GM23338 (cell line): ENCODE results near the gene TBL1XR1. TPM values are rescaled to one million over a fixed set of nuclear protein-coding genes. Genes with fewer than 3 reads are reported as not detected.

ENCODE experiments used
- ATAC-seq: fragments of 200-7000 bp; cut with Tn5 transposase; 3 replicates; pipeline ENCODE4 v1.9.1; 2020
- DNase-seq: peaks from one replicate; pipeline ENCODE4 v3.0.0-alpha.2; 2015; ENCODE audit warnings: low spot score
- H2AFZ ChIP-seq: fragments of 200-600 bp; sonication (generic); 2 replicates; pipeline ENCODE4 v1.8.0; 2016; ENCODE audit warnings: antibody characterized with exemption, mild to moderate bottlenecking, moderate library complexity
- H3F3A ChIP-seq: fragments of 200-600 bp; sonication (generic); replicated peaks from 2 replicates; pipeline ENCODE4 v1.8.0; 2017; ENCODE audit warnings: antibody characterized with exemption, mixed run types, low read depth
- H3K27ac ChIP-seq: fragments of 200-600 bp; sonication (generic); 2 replicates; pipeline ENCODE4 v1.6.1; 2016; ENCODE audit warnings: low read depth
- H3K27me3 ChIP-seq: fragments of 200-600 bp; sonication (generic); 2 replicates; pipeline ENCODE4 v1.8.0; 2016; ENCODE audit warnings: mild to moderate bottlenecking, mixed run types, moderate library complexity; ENCODE audit not compliant: insufficient read depth
- H3K36me3 ChIP-seq: fragments of 200-600 bp; sonication (generic); 2 replicates; pipeline ENCODE4 v1.8.0; 2016; ENCODE audit warnings: mild to moderate bottlenecking; ENCODE audit not compliant: insufficient read depth
- H3K4me1 ChIP-seq: fragments of 200-600 bp; sonication (generic); 2 replicates; pipeline ENCODE4 v1.8.0; 2016; ENCODE audit warnings: mild to moderate bottlenecking, moderate library complexity; ENCODE audit not compliant: insufficient read depth
- H3K4me2 ChIP-seq: fragments of 200-600 bp; sonication (generic); 2 replicates; pipeline ENCODE4 v1.7.1; 2017; ENCODE audit warnings: mixed run types
- H3K4me3 ChIP-seq: fragments of 200-600 bp; sonication (generic); 2 replicates; pipeline ENCODE4 v1.6.1; 2016; ENCODE audit warnings: mixed run types
- H3K79me2 ChIP-seq: fragments of 200-600 bp; sonication (generic); replicated peaks from 2 replicates; pipeline ENCODE4 v1.8.0; 2017; ENCODE audit warnings: mild to moderate bottlenecking; ENCODE audit not compliant: insufficient read depth
- H3K9me2 ChIP-seq: fragments of 200-600 bp; sonication (generic); 2 replicates; pipeline ENCODE4 v1.8.0; 2017; ENCODE audit not compliant: insufficient read depth
- H4K20me1 ChIP-seq: fragments of 200-600 bp; sonication (generic); replicated peaks from 2 replicates; pipeline ENCODE4 v1.8.0; 2017; ENCODE audit warnings: mild to moderate bottlenecking; ENCODE audit not compliant: insufficient read depth
- H3K27ac Mint-ChIP-seq: 2 replicates; pipeline ENCODE4 v1.8.0; 2020; ENCODE audit warnings: inconsistent platforms, mild to moderate bottlenecking, moderate library complexity, mixed read lengths
- H3K27me3 Mint-ChIP-seq: 3 replicates; pipeline ENCODE4 v1.8.0; 2022; ENCODE audit warnings: low read depth, mild to moderate bottlenecking, moderate library complexity, mixed read lengths, inconsistent platforms; ENCODE audit not compliant: insufficient read depth, poor library complexity
- H3K36me3 Mint-ChIP-seq: 3 replicates; pipeline ENCODE4 v1.8.0; 2021; ENCODE audit warnings: low read depth, mild to moderate bottlenecking, inconsistent platforms, moderate library complexity, mixed read lengths
- H3K4me1 Mint-ChIP-seq: 3 replicates; pipeline ENCODE4 v1.8.0; 2020; ENCODE audit warnings: mild to moderate bottlenecking, inconsistent platforms, mixed read lengths
- H3K4me3 Mint-ChIP-seq: 3 replicates; pipeline ENCODE4 v1.8.0; 2021; ENCODE audit warnings: moderate library complexity, mild to moderate bottlenecking, inconsistent platforms, mixed read lengths
- H3K9me3 Mint-ChIP-seq: 3 replicates; pipeline ENCODE4 v1.8.0; 2020; ENCODE audit warnings: moderate library complexity, mild to moderate bottlenecking, inconsistent platforms, mixed read lengths
- JUNB ChIP-seq: IDR thresholded peaks from one replicate; pipeline ENCODE4 v1.6.1; 2016; ENCODE audit warnings: antibody characterized with exemption; ENCODE audit not compliant: unreplicated experiment
- polyA plus RNA-seq: library from polyadenylated mRNA; unstranded; fragments of >200 nt; fragmentation: Nextera tagmentation; extraction: Ambion mirVana; gene quantifications from 2 replicates; pipeline ENCODE4 v1.2.1, GENCODE V29; 2016
- total RNA-seq: library from RNA; depleted of rRNA; stranded (reverse); fragments of >200 nt; shearing (Covaris generic); gene quantifications from 2 replicates; pipeline ENCODE4 v1.2.3, GENCODE V29; 2014
- TF ChIP-seq, protein P1 (sequence below): IDR thresholded peaks from one replicate; pipeline ENCODE4 v1.6.1; 2018; ENCODE audit warnings: antibody characterized with exemption; ENCODE audit not compliant: unreplicated experiment
- TF ChIP-seq, protein P2 (sequence below): fragments of 250-450 bp; sonication (Bioruptor Pico); IDR thresholded peaks from 2 replicates; pipeline ENCODE4 v1.5.0; 2020; ENCODE audit warnings: mild to moderate bottlenecking, moderate library complexity

The TBL1XR1 gene
- total and polyA plus RNA-seq, 2 experiments from 2014 or later, result 49.6 to 122 TPM

DNA sequence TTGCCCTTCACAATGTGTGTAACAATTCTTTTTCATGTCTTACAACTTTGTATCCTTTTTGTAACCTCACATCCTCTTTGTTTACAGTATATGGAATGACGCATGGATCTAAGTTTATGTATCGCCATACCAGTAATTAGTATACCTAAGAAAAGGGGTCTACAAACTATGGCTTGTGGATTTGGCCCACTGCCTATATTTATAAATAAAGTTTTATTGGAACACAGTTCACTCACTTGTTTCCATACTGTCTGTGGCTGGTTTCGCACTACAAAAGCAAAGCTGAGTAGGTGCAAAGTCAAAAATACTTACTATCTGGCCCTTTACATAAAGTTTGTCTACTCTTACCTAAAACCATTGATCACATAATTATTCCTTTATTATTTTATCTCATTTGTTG, 226.5 kb downstream of the TBL1XR1 start:
- no peaks in the 10 kb centered on the region for H3K36me3 ChIP-seq
- H4K20me1 ChIP-seq, result no peaks in the 10 kb centered on the region
- no peaks in the 10 kb centered on the region for H3F3A ChIP-seq
- H3K4me3 Mint-ChIP-seq, result no peak overlapping the region
- no peaks in the 10 kb centered on the region for H3K27me3 ChIP-seq
- H3K27ac ChIP-seq, result no peak overlapping the region
- H3K36me3 Mint-ChIP-seq, result no peaks in the 10 kb centered on the region
- no peaks in the 10 kb centered on the region for H3K27me3 Mint-ChIP-seq
- H3K4me2 ChIP-seq, result no peak overlapping the region
- no peak overlapping the region for H2AFZ ChIP-seq
- H3K4me1 Mint-ChIP-seq, result no peaks in the 10 kb centered on the region
- H3K9me3 Mint-ChIP-seq, result no peaks in the 10 kb centered on the region
- H3K9me2 ChIP-seq, result no peaks in the 10 kb centered on the region
- H3K79me2 ChIP-seq, result no peaks in the 10 kb centered on the region
- H3K4me3 ChIP-seq, result no peak overlapping the region
- H3K4me1 ChIP-seq, result no peaks in the 10 kb centered on the region
- no peak for TF ChIP-seq JUNB
- TF ChIP-seq, protein P1, sequence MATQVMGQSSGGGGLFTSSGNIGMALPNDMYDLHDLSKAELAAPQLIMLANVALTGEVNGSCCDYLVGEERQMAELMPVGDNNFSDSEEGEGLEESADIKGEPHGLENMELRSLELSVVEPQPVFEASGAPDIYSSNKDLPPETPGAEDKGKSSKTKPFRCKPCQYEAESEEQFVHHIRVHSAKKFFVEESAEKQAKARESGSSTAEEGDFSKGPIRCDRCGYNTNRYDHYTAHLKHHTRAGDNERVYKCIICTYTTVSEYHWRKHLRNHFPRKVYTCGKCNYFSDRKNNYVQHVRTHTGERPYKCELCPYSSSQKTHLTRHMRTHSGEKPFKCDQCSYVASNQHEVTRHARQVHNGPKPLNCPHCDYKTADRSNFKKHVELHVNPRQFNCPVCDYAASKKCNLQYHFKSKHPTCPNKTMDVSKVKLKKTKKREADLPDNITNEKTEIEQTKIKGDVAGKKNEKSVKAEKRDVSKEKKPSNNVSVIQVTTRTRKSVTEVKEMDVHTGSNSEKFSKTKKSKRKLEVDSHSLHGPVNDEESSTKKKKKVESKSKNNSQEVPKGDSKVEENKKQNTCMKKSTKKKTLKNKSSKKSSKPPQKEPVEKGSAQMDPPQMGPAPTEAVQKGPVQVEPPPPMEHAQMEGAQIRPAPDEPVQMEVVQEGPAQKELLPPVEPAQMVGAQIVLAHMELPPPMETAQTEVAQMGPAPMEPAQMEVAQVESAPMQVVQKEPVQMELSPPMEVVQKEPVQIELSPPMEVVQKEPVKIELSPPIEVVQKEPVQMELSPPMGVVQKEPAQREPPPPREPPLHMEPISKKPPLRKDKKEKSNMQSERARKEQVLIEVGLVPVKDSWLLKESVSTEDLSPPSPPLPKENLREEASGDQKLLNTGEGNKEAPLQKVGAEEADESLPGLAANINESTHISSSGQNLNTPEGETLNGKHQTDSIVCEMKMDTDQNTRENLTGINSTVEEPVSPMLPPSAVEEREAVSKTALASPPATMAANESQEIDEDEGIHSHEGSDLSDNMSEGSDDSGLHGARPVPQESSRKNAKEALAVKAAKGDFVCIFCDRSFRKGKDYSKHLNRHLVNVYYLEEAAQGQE, result no peak
- TF ChIP-seq, protein P2, sequence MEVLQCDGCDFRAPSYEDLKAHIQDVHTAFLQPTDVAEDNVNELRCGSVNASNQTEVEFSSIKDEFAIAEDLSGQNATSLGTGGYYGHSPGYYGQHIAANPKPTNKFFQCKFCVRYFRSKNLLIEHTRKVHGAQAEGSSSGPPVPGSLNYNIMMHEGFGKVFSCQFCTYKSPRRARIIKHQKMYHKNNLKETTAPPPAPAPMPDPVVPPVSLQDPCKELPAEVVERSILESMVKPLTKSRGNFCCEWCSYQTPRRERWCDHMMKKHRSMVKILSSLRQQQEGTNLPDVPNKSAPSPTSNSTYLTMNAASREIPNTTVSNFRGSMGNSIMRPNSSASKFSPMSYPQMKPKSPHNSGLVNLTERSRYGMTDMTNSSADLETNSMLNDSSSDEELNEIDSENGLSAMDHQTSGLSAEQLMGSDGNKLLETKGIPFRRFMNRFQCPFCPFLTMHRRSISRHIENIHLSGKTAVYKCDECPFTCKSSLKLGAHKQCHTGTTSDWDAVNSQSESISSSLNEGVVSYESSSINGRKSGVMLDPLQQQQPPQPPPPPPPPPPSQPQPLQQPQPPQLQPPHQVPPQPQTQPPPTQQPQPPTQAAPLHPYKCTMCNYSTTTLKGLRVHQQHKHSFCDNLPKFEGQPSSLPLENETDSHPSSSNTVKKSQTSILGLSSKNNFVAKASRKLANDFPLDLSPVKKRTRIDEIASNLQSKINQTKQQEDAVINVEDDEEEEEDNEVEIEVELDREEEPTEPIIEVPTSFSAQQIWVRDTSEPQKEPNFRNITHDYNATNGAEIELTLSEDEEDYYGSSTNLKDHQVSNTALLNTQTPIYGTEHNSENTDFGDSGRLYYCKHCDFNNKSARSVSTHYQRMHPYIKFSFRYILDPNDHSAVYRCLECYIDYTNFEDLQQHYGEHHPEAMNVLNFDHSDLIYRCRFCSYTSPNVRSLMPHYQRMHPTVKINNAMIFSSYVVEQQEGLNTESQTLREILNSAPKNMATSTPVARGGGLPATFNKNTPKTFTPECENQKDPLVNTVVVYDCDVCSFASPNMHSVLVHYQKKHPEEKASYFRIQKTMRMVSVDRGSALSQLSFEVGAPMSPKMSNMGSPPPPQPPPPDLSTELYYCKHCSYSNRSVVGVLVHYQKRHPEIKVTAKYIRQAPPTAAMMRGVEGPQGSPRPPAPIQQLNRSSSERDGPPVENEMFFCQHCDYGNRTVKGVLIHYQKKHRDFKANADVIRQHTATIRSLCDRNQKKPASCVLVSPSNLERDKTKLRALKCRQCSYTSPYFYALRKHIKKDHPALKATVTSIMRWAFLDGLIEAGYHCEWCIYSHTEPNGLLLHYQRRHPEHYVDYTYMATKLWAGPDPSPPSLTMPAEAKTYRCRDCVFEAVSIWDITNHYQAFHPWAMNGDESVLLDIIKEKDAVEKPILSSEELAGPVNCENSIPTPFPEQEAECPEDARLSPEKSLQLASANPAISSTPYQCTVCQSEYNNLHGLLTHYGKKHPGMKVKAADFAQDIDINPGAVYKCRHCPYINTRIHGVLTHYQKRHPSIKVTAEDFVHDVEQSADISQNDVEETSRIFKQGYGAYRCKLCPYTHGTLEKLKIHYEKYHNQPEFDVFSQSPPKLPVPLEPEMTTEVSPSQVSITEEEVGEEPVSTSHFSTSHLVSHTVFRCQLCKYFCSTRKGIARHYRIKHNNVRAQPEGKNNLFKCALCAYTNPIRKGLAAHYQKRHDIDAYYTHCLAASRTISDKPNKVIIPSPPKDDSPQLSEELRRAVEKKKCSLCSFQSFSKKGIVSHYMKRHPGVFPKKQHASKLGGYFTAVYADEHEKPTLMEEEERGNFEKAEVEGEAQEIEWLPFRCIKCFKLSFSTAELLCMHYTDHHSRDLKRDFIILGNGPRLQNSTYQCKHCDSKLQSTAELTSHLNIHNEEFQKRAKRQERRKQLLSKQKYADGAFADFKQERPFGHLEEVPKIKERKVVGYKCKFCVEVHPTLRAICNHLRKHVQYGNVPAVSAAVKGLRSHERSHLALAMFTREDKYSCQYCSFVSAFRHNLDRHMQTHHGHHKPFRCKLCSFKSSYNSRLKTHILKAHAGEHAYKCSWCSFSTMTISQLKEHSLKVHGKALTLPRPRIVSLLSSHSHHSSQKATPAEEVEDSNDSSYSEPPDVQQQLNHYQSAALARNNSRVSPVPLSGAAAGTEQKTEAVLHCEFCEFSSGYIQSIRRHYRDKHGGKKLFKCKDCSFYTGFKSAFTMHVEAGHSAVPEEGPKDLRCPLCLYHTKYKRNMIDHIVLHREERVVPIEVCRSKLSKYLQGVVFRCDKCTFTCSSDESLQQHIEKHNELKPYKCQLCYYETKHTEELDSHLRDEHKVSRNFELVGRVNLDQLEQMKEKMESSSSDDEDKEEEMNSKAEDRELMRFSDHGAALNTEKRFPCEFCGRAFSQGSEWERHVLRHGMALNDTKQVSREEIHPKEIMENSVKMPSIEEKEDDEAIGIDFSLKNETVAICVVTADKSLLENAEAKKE (CRISPR knock-in tag), result no peak
- ATAC-seq (no peak), DNase-seq (no peak)
- H3K27ac Mint-ChIP-seq, result no peak overlapping the region
